Neural crest cell (in vitro differentiated cells): ENCODE measurements around the gene TBC1D2. TPM values are rescaled to one million over a fixed set of nuclear protein-coding genes. Genes with fewer than 3 reads are reported as not detected.

Experiments used
- DNase-seq: peaks from one replicate; pipeline ENCODE4 v3.0.0; 2021; ENCODE audit warnings: low read depth, mixed read lengths, low spot score
- H3K27ac Mint-ChIP-seq: one replicate; pipeline ENCODE4 v1.8.0; 2021; ENCODE audit warnings: mild to moderate bottlenecking, mixed read lengths; ENCODE audit not compliant: unreplicated experiment
- H3K27me3 Mint-ChIP-seq: 2 replicates; pipeline ENCODE4 v1.8.0; 2021; ENCODE audit warnings: low read depth, mild to moderate bottlenecking, mixed read lengths
- H3K36me3 Mint-ChIP-seq: 2 replicates; pipeline ENCODE4 v1.8.0; 2021; ENCODE audit warnings: low read depth, mild to moderate bottlenecking, mixed read lengths
- H3K4me1 Mint-ChIP-seq: 2 replicates; pipeline ENCODE4 v1.8.0; 2021; ENCODE audit warnings: mixed read lengths
- H3K4me3 Mint-ChIP-seq: one replicate; pipeline ENCODE4 v1.8.0; 2021; ENCODE audit warnings: mild to moderate bottlenecking, mixed read lengths
- H3K9me3 Mint-ChIP-seq: 2 replicates; pipeline ENCODE4 v1.8.0; 2021; ENCODE audit warnings: mixed read lengths
- CTCF ChIP-seq: fragments of 200-600 bp; sonication (generic); conservative IDR thresholded peaks from 2 replicates; pipeline ENCODE4 v1.5.0; 2021; ENCODE audit warnings: antibody characterized with exemption, mild to moderate bottlenecking
- total RNA-seq: library from RNA; stranded (reverse); gene quantifications from 2 replicates; pipeline ENCODE4 v1.2.1, GENCODE V29; 2021

The TBC1D2 gene
- total RNA-seq, 1 donor from 2014 or later = 2.4 TPM

- DNase-seq = no peak
- TF ChIP-seq CTCF = no peak
- Mint-ChIP-seq H3K27me3 (no peaks in the 10 kb centered on the region), H3K9me3 (no peaks in the 10 kb centered on the region), H3K36me3 (no peaks in the 10 kb centered on the region), H3K4me1 (no peaks in the 10 kb centered on the region), H3K4me3 (no peak overlapping the region), H3K27ac (no peak overlapping the region)
Observed at GRCh38 chr9:98235126-98235525, 20.3 kb downstream of the TBC1D2 start.

GRCh38 chr9:98234245-98234825, 21.1 kb downstream of the TBC1D2 start:
- DNase-seq = no peak
- H3K9me3 Mint-ChIP-seq = no peaks in the 10 kb centered on the region
- peak; percentile 37 for TF ChIP-seq CTCF
- no peak overlapping the region for H3K27ac Mint-ChIP-seq
- no peaks in the 10 kb centered on the region for H3K27me3 Mint-ChIP-seq
- H3K4me1 Mint-ChIP-seq = peaks cover 2% of the 10 kb centered on the region
- no peaks in the 10 kb centered on the region for H3K36me3 Mint-ChIP-seq
- no peak overlapping the region for H3K4me3 Mint-ChIP-seq

GRCh38 chr9:98232926-98233325, 22.5 kb downstream of the TBC1D2 start:
- Mint-ChIP-seq H3K27me3 (no peaks in the 10 kb centered on the region), H3K27ac (no peak overlapping the region), H3K4me1 (peaks cover 9% of the 10 kb centered on the region), H3K9me3 (no peaks in the 10 kb centered on the region), H3K4me3 (no peak overlapping the region), H3K36me3 (no peaks in the 10 kb centered on the region)
- no peak for DNase-seq
- TF ChIP-seq CTCF = no peak

GRCh38 chr9:98231770-98232478, 23.5 kb downstream of the TBC1D2 start:
- DNase-seq = no peak
- no peaks in the 10 kb centered on the region for H3K36me3 Mint-ChIP-seq
- H3K4me1 Mint-ChIP-seq = peaks cover 15% of the 10 kb centered on the region
- H3K27me3 Mint-ChIP-seq = no peaks in the 10 kb centered on the region
- H3K9me3 Mint-ChIP-seq = no peaks in the 10 kb centered on the region
- no peak overlapping the region for H3K27ac Mint-ChIP-seq
- no peak overlapping the region for H3K4me3 Mint-ChIP-seq
- TF ChIP-seq CTCF = no peak

GRCh38 chr9:98230789-98231188, 24.7 kb downstream of the TBC1D2 start:
- no peak for DNase-seq
- no peak for TF ChIP-seq CTCF
- peaks cover 17% of the 10 kb centered on the region for H3K4me1 Mint-ChIP-seq
- no peaks in the 10 kb centered on the region for H3K36me3 Mint-ChIP-seq
- no peak overlapping the region for H3K4me3 Mint-ChIP-seq
- H3K27me3 Mint-ChIP-seq = no peaks in the 10 kb centered on the region
- H3K9me3 Mint-ChIP-seq = no peaks in the 10 kb centered on the region
- H3K27ac Mint-ChIP-seq = no peak overlapping the region
